ENCODE measurements around the gene CMTM1.

Gene CMTM1

GRCh38 chr16:66617728-66618127 lies 51.5 kb downstream of the CMTM1 start:
- Histone ChIP-seq H3K27me3 (ENCODE audit: insufficient read depth, low read length, poor library complexity, severe bottlenecking) (no peaks in the 10 kb centered on the region), H4K20me1 (ENCODE audit: insufficient read depth, low read length, poor library complexity, severe bottlenecking) (no peaks in the 10 kb centered on the region), H3K4me2 (ENCODE audit: low read depth, low read length, poor library complexity, severe bottlenecking) (no peak overlapping the region), H3K36me3 (ENCODE audit: insufficient read depth, low read length) (peaks cover 18% of the 10 kb centered on the region; the same call in 1 of the 2 replicates), H3K4me1 (ENCODE audit: insufficient read depth, low read length, poor library complexity, severe bottlenecking) (peaks cover 2% of the 10 kb centered on the region), H3K9ac (ENCODE audit: low read depth, low read length, poor library complexity, severe bottlenecking) (no peak overlapping the region), H3K9me2 (replicated peaks; ENCODE audit: low read depth, low read length) (no peaks in the 10 kb centered on the region), H3K9me3 (ENCODE audit: insufficient read depth, low read depth, low read length) (no peaks in the 10 kb centered on the region), H2AFZ (ENCODE audit: low read length) (no peak overlapping the region), H3F3A (ENCODE audit: low read depth) (no peaks in the 10 kb centered on the region), H3K4me3 (ENCODE audit: low read length, poor library complexity, severe bottlenecking) (no peak overlapping the region), H3K79me2 (ENCODE audit: insufficient read depth, low read length) (no peaks in the 10 kb centered on the region)
- TF ChIP-seq, protein P1, sequence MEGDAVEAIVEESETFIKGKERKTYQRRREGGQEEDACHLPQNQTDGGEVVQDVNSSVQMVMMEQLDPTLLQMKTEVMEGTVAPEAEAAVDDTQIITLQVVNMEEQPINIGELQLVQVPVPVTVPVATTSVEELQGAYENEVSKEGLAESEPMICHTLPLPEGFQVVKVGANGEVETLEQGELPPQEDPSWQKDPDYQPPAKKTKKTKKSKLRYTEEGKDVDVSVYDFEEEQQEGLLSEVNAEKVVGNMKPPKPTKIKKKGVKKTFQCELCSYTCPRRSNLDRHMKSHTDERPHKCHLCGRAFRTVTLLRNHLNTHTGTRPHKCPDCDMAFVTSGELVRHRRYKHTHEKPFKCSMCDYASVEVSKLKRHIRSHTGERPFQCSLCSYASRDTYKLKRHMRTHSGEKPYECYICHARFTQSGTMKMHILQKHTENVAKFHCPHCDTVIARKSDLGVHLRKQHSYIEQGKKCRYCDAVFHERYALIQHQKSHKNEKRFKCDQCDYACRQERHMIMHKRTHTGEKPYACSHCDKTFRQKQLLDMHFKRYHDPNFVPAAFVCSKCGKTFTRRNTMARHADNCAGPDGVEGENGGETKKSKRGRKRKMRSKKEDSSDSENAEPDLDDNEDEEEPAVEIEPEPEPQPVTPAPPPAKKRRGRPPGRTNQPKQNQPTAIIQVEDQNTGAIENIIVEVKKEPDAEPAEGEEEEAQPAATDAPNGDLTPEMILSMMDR (conservative IDR thresholded peaks at IDR 0.05; ENCODE audit: low read length): no peak
- no peak for TF ChIP-seq EZH2phosphoT487 (IDR thresholded peaks at IDR 0.05; ENCODE audit: borderline replicate concordance)

DNA sequence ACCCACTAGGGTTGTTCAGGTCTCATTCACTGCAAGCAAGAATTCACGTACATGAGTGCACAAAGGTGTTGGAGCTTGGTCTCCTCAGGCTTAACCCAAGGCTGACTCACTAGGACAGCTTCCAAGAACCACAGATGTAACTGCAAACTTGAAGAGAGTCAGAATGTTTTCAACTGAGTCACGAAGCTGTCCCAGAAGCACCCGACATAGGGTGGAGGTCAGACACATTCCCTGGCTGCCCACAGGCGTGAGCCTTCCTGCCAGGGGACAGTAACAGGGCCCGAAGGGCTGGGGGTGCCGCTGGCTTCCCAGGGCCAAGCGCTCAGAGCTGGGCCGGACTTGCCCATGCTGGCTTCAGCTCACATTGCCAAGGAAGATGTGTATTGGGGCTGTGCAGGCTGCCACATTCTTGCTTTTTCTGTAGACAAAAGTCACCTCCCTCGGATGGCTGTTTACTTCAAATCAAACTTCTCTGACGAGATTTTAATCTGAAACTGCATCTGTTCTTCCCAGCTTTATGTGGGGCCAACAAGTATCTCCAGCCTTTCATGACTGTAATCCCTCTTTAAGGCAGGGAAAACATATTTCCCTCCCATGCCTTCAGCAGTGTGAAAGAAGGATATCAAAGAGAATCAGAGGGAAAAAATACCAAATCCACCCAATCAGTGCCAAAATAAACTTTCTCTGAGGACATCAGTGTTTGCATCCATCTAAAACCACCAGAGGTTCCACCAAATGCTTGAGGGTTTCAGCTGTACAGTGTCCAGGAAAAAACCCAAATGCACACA lies 52.5 kb downstream of the CMTM1 start:
- H3K9me3 ChIP-seq (ENCODE audit: insufficient read depth, low read depth, low read length): no peaks in the 10 kb centered on the region
- no peak overlapping the region for H3K9ac ChIP-seq (ENCODE audit: low read depth, low read length, poor library complexity, severe bottlenecking)
- H3K27me3 ChIP-seq (ENCODE audit: insufficient read depth, low read length, poor library complexity, severe bottlenecking): no peaks in the 10 kb centered on the region
- H3K4me2 ChIP-seq (ENCODE audit: low read depth, low read length, poor library complexity, severe bottlenecking): no peak overlapping the region
- peaks cover 8% of the 10 kb centered on the region; the same call in 1 of the 2 replicates for H3K36me3 ChIP-seq (ENCODE audit: insufficient read depth, low read length)
- H3K9me2 ChIP-seq (replicated peaks; ENCODE audit: low read depth, low read length): no peaks in the 10 kb centered on the region
- TF ChIP-seq, protein P1 (conservative IDR thresholded peaks at IDR 0.05; ENCODE audit: low read length): no peak
- no peak for TF ChIP-seq EZH2phosphoT487 (IDR thresholded peaks at IDR 0.05; ENCODE audit: borderline replicate concordance)
- peaks cover 2% of the 10 kb centered on the region for H3K4me1 ChIP-seq (ENCODE audit: insufficient read depth, low read length, poor library complexity, severe bottlenecking)
- H3K79me2 ChIP-seq (ENCODE audit: insufficient read depth, low read length): no peaks in the 10 kb centered on the region
- no peak overlapping the region for H2AFZ ChIP-seq (ENCODE audit: low read length)
- H4K20me1 ChIP-seq (ENCODE audit: insufficient read depth, low read length, poor library complexity, severe bottlenecking): no peaks in the 10 kb centered on the region
- no peaks in the 10 kb centered on the region for H3F3A ChIP-seq (ENCODE audit: low read depth)
- no peak overlapping the region for H3K4me3 ChIP-seq (ENCODE audit: low read length, poor library complexity, severe bottlenecking)

DNA sequence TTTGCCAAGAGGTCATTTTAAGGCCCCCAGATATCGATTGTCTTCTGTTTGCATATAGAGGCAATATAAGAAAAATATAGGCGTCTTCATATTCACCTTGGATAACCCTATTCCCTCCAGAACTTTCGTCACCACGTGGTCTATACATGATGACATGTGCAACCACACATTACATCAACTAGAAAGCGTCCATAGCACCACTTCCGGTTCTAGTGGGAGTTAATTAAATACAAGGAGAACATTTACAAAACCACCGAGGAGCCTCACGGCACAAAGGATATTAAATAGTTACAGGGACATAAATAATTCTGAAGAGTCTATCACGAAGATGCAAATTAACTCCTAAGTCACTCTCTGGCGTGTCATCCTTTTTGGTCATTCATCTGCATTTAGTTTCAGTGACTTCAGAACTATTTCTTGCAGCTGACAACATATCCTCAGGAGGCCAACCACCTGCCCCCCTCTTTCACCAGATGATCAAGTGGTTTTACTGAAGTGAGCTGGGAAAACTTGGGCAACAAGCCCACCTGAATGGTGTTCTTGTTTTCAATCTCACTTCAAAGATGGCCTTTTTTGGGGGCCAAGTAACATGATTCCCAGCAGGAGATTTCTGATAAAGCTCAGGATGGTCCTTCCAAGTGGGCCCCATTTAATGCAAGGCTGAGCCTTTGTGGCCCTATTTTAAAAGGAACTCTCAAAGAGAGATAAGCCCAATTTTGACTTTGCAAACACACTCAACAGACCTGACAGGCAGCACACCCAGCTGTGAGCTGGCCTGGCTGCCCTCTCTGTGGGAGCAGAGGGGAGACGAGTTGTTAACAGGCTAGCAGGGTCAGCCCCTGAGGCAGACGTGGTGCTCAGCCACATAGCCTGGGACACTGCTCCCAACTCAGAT lies 53.5 kb downstream of the CMTM1 start:
- Histone ChIP-seq H2AFZ (ENCODE audit: low read length) (no peak overlapping the region), H3K4me1 (ENCODE audit: insufficient read depth, low read length, poor library complexity, severe bottlenecking) (peaks cover 2% of the 10 kb centered on the region), H4K20me1 (ENCODE audit: insufficient read depth, low read length, poor library complexity, severe bottlenecking) (no peaks in the 10 kb centered on the region), H3K9me2 (replicated peaks; ENCODE audit: low read depth, low read length) (no peaks in the 10 kb centered on the region), H3K4me2 (ENCODE audit: low read depth, low read length, poor library complexity, severe bottlenecking) (no peak overlapping the region), H3K9me3 (ENCODE audit: insufficient read depth, low read depth, low read length) (no peaks in the 10 kb centered on the region), H3K27me3 (ENCODE audit: insufficient read depth, low read length, poor library complexity, severe bottlenecking) (no peaks in the 10 kb centered on the region), H3K9ac (ENCODE audit: low read depth, low read length, poor library complexity, severe bottlenecking) (no peak overlapping the region), H3F3A (ENCODE audit: low read depth) (no peaks in the 10 kb centered on the region), H3K4me3 (ENCODE audit: low read length, poor library complexity, severe bottlenecking) (no peak overlapping the region), H3K79me2 (ENCODE audit: insufficient read depth, low read length) (no peaks in the 10 kb centered on the region), H3K36me3 (ENCODE audit: insufficient read depth, low read length) (no peaks in the 10 kb centered on the region; the same call in 1 of the 2 replicates)
- no peak for TF ChIP-seq EZH2phosphoT487 (IDR thresholded peaks at IDR 0.05; ENCODE audit: borderline replicate concordance)
- TF ChIP-seq, protein P1 (conservative IDR thresholded peaks at IDR 0.05; ENCODE audit: low read length): no peak
